SK-N-MC (cell line): ENCODE results near the gene ERICH6.

ENCODE experiments used
- DNase-seq: peaks from one replicate; pipeline ENCODE4 v3.0.0-alpha.2; 2011; ENCODE audit warnings: low read depth, low spot score
- H3K27ac ChIP-seq: fragments of 200-600 bp; sonication (generic); 2 replicates; pipeline ENCODE4 v1.5.1; 2016; ENCODE audit warnings: mixed run types
- H3K36me3 ChIP-seq: fragments of 200-600 bp; sonication (generic); 2 replicates; pipeline ENCODE4 v1.6.1; 2017; ENCODE audit warnings: antibody characterized with exemption, low read length, mixed read lengths; ENCODE audit not compliant: insufficient read depth
- H3K4me3 ChIP-seq: fragments of 200-600 bp; sonication (generic); 2 replicates; pipeline ENCODE4 v1.5.1; 2016
- H3K9ac ChIP-seq: fragments of 200-600 bp; sonication (generic); 2 replicates; pipeline ENCODE4 v1.8.0; 2017; ENCODE audit warnings: mixed run types, mixed read lengths; ENCODE audit not compliant: insufficient read length
- H3K9me3 ChIP-seq: fragments of 200-600 bp; sonication (generic); 2 replicates; pipeline ENCODE4 v1.6.1; 2017; ENCODE audit warnings: low read depth, mild to moderate bottlenecking, antibody characterized with exemption, low read length, moderate library complexity, mixed read lengths
- EZH2 ChIP-seq: fragments of 200-600 bp; sonication (generic); IDR thresholded peaks from one replicate; pipeline ENCODE4 v1.6.1; 2017; ENCODE audit warnings: antibody characterized with exemption
- FOXP2 ChIP-seq: optimal IDR thresholded peaks from 2 replicates; pipeline ENCODE3; 2011; ENCODE audit warnings: mild to moderate bottlenecking, moderate library complexity; ENCODE audit not compliant: insufficient read depth; ENCODE audit errors: extremely low read length, control extremely low read depth
- POLR2AphosphoS5 ChIP-seq: IDR thresholded peaks from 2 replicates; pipeline ENCODE4 v1.6.1; 2012; ENCODE audit warnings: mild to moderate bottlenecking, low read depth, low read length, borderline replicate concordance

Gene ERICH6

GRCh38 chr3:150744041-150744918 is 40.6 kb upstream of the ERICH6 start:
- H3K36me3 ChIP-seq = peaks cover 24% of the 10 kb centered on the region
- H3K9ac ChIP-seq = peak overlapping the region; percentile 5
- H3K27ac ChIP-seq = peak overlapping the region; percentile 82
- H3K4me3 ChIP-seq = peak overlapping the region; percentile 44; the same call in 1 of the 2 replicates
- TF ChIP-seq POLR2AphosphoS5 (no peak), FOXP2 (no peak), EZH2 (no peak)
- no peak for DNase-seq
- H3K9me3 ChIP-seq = no peaks in the 10 kb centered on the region

DNA sequence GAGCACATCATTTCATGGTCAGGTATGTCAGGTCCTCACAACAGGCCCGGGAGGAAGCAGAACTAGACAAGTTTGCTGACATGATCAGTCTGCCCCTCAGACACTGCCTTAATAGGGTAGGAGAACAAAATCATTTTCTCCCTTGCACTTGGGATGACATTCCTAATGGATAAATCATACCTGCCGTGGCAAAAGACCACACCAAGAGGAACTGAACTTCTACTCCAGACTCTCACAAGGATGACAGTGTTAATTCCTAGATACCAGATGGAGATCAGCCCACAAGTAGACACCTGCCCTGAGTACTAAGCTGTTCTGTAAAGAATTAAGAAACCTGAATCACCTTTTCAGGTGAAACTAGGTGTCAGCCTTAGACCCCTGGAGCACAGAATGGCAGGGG is 39.8 kb upstream of the ERICH6 start:
- TF ChIP-seq POLR2AphosphoS5 = no peak
- TF ChIP-seq FOXP2 = no peak
- TF ChIP-seq EZH2 = no peak
- Histone ChIP-seq H3K27ac (peak overlapping the region; percentile 82), H3K9me3 (no peaks in the 10 kb centered on the region), H3K9ac (no peak overlapping the region), H3K36me3 (peaks cover 24% of the 10 kb centered on the region), H3K4me3 (peak overlapping the region; percentile 44)
- DNase-seq = no peak

- TF ChIP-seq FOXP2 (peak; percentile 70), POLR2AphosphoS5 (no peak), EZH2 (no peak)
- Histone ChIP-seq H3K27ac (peak overlapping the region; percentile 82), H3K9ac (no peak overlapping the region), H3K9me3 (no peaks in the 10 kb centered on the region), H3K36me3 (peaks cover 24% of the 10 kb centered on the region), H3K4me3 (peak overlapping the region; percentile 44)
- DNase-seq = peak; percentile 80
These were observed 39.0 kb upstream of the ERICH6 start for GRCh38 chr3:150742679-150743078.

- TF ChIP-seq FOXP2 = no peak
- no peak for TF ChIP-seq EZH2
- no peak for TF ChIP-seq POLR2AphosphoS5
- H3K9ac ChIP-seq = no peak overlapping the region
- peak overlapping the region; percentile 82 for H3K27ac ChIP-seq
- peak overlapping the region; percentile 44 for H3K4me3 ChIP-seq
- H3K36me3 ChIP-seq = peaks cover 24% of the 10 kb centered on the region
- no peak for DNase-seq
- H3K9me3 ChIP-seq = no peaks in the 10 kb centered on the region
These were observed 38.4 kb upstream of the ERICH6 start for GRCh38 chr3:150742141-150742523.

DNA sequence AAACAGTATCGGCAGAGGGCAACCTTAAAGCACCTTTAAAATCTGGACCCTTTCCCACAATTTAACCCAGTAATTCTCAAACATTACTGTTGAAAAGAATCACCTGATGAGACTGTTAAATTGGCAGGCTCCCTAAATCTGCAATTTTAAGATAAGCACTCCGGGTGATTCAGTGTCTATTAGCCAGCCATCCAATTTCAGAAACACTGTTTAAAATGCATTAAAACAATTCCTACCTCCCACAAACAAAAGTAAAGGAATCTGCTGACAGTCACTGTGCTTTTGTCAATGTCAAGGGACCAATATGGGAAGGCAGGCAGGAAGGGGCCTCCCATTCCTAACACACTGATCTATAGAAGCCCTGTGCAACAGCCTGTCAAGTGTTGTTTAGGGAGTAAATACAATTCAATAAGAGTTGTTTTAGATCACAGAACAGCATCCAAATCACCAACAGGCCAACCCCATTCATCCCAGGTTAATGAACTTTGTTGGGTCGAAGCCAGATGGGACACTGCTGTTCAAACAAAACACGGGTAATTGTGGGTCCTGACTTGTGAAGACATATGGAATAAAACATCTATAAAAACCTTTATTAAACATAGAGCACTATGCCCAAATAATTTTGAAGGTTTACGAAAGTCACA is 37.9 kb upstream of the ERICH6 start:
- no peak for TF ChIP-seq POLR2AphosphoS5
- TF ChIP-seq FOXP2 = no peak
- TF ChIP-seq EZH2 = no peak
- H3K9me3 ChIP-seq = no peaks in the 10 kb centered on the region
- H3K36me3 ChIP-seq = peaks cover 24% of the 10 kb centered on the region
- DNase-seq = no peak
- no peak overlapping the region for H3K9ac ChIP-seq
- H3K27ac ChIP-seq = peak overlapping the region; percentile 82; the same call in 1 of the 2 replicates
- no peak overlapping the region; the same call in 1 of the 2 replicates for H3K4me3 ChIP-seq

GRCh38 chr3:150740733-150741496 is 37.2 kb upstream of the ERICH6 start:
- Histone ChIP-seq H3K9ac (no peak overlapping the region), H3K9me3 (no peaks in the 10 kb centered on the region), H3K36me3 (peaks cover 21% of the 10 kb centered on the region), H3K4me3 (no peak overlapping the region), H3K27ac (no peak overlapping the region)
- DNase-seq = no peak
- no peak for TF ChIP-seq POLR2AphosphoS5
- no peak for TF ChIP-seq EZH2
- TF ChIP-seq FOXP2 = no peak

DNA sequence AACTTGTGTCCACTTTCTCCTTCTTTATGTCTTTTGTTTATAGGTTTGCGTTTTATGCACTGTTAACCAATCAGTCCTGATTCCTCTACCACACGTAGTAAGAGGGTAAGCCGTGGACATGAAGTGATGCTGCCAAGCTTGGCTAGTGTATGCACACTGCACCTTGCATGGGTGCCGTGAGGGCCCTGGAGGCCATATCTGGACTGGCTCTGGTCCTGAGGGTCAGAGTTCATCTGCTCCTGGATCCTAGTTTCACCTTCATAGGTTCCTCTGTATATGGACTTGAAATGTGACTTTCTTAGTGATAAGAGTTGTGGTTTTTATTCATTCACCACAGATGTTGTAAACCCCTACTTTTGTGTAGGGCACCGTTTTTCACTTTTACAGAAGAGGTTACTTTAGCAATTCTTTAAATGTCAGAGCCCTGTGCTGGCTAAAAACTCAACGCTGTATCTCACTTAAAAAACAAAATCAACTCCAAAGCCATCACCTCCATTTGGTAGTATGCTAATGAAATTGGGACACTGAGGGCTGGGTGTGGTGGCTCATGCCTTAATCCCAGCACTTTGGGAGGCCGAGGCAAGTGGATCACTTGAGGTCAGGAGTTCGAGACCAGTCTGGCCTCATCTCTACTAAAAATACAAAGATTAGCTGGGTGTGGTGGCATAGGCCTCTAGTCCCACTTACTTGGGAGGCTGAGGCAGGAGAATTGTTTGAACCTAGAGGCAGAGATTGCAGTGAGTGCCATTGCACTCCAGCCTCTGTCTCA is 36.3 kb upstream of the ERICH6 start:
- Histone ChIP-seq H3K36me3 (peaks cover 21% of the 10 kb centered on the region), H3K4me3 (peak overlapping the region; percentile 55), H3K27ac (peak overlapping the region; percentile 83), H3K9me3 (no peaks in the 10 kb centered on the region), H3K9ac (peak overlapping the region; percentile 12)
- TF ChIP-seq FOXP2 (no peak), POLR2AphosphoS5 (no peak), EZH2 (no peak)
- DNase-seq = no peak
